K562 (cell line): ENCODE data around the gene TMEM150A. TPM values are rescaled to one million over a fixed set of nuclear protein-coding genes. Genes with fewer than 3 reads are reported as not detected.

ENCODE experiments used
- ATAC-seq: fragments of 200-7000 bp; cut with Tn5 transposase; 3 replicates; pipeline ENCODE4 v1.9.1; 2020; ENCODE audit warnings: moderate library complexity
- BruUV-seq: library from RNA; stranded (reverse); fragments of 400-500 nt; replicated peaks from 2 replicates; lab custom pipeline; 2021; lab: Mats Ljungman, UMichigan
- CTCF ChIA-PET: fragments of 300-600 bp; formaldehyde crosslinking; extraction: SDS; loops from one replicate; lab custom pipeline; 2021; ENCODE audit warnings: low intra/inter-chr PET ratio; lab: Yijun Ruan, JAX
- POLR2A ChIA-PET: fragments of 300-600, 350-650 bp; sonication (Branson Sonifier 250); formaldehyde crosslinking; extraction: SDS; loops from one replicate; lab custom pipeline; 2021; ENCODE audit warnings: antibody characterized with exemption, inconsistent platforms; lab: Yijun Ruan, JAX
- DNase-seq, 4 experiments: peaks; one replicate each; pipeline versions ENCODE4 v3.0.0 to v3.0.0-alpha.2; 2011 to 2018; ENCODE audit warnings: low spot score in 3 of 4, mixed read lengths in 3 of 4; ENCODE audit errors: extremely low read depth in 1 of 4
- FAIRE-seq: peaks from 2 replicates; lab custom pipeline; 2011; peaks lifted over from hg19 to GRCh38; lab: Jason Lieb, UNC
- H2AFZ ChIP-seq: 2 replicates; pipeline ENCODE4 v1.6.0; 2011; ENCODE audit warnings: low read depth, low read length, control low read depth, inconsistent platforms
- H3K27ac ChIP-seq: fragments of 200-600 bp; 3 replicates; pipeline ENCODE4 v1.8.0; 2011; ENCODE audit warnings: low read depth, mild to moderate bottlenecking, control low read depth, inconsistent platforms, low read length, moderate library complexity, mixed read lengths; ENCODE audit errors: extremely low read depth
- H3K27me3 ChIP-seq, 2 experiments: fragments of 300-600 bp in 1 of 2; 2 replicates in 1 of 2; 3 replicates in 1 of 2; pipeline versions ENCODE4 v1.6.0 to v1.8.0; 2011; ENCODE audit warnings: inconsistent platforms in 2 of 2, low read length in 2 of 2, mild to moderate bottlenecking in 1 of 2, mixed read lengths in 1 of 2, moderate library complexity in 1 of 2; ENCODE audit not compliant: control insufficient read depth in 2 of 2, insufficient read depth in 2 of 2
- H3K36me3 ChIP-seq: fragments of 300-600 bp; 3 replicates; pipeline ENCODE4 v1.8.0; 2011; ENCODE audit warnings: mild to moderate bottlenecking, low read length, inconsistent platforms; ENCODE audit not compliant: control insufficient read depth, insufficient read depth
- H3K4me1 ChIP-seq, 2 experiments: fragments of 200-600 bp in 1 of 2; replicated peaks in 1 of 2; 2 replicates in 1 of 2; 3 replicates in 1 of 2; pipeline versions ENCODE4 v1.5.1 to v1.8.0; 2011; ENCODE audit warnings: inconsistent platforms in 2 of 2, low read length in 2 of 2, mild to moderate bottlenecking in 1 of 2, mixed read lengths in 1 of 2, moderate library complexity in 1 of 2; ENCODE audit not compliant: control insufficient read depth in 2 of 2, insufficient read depth in 2 of 2
- H3K4me2 ChIP-seq: 2 replicates; pipeline ENCODE4 v1.6.1; 2011; ENCODE audit warnings: low read length, control low read depth, inconsistent platforms, mixed read lengths; ENCODE audit not compliant: insufficient read depth
- H3K4me3 ChIP-seq: fragments of 200-600 bp; sonication (generic), shearing (Covaris generic); 2 replicates; pipeline ENCODE4 v1.5.1; 2016; ENCODE audit warnings: control low read depth, inconsistent platforms
- H3K79me2 ChIP-seq: fragments of 200-600 bp; 3 replicates; pipeline ENCODE4 v1.8.0; 2011; ENCODE audit warnings: low read length, inconsistent platforms; ENCODE audit not compliant: control insufficient read depth, insufficient read depth
- H3K9ac ChIP-seq, 2 experiments: 2 replicates each; pipeline versions ENCODE4 v1.6.0 to v1.6.1; 2011; ENCODE audit warnings: low read depth in 2 of 2, low read length in 2 of 2, control low read depth in 1 of 2, inconsistent platforms in 1 of 2, mild to moderate bottlenecking in 1 of 2, mixed read lengths in 1 of 2; ENCODE audit not compliant: insufficient read depth in 1 of 2
- H3K9me1 ChIP-seq: one replicate; pipeline ENCODE4 v1.6.0; 2011; ENCODE audit warnings: inconsistent platforms, mild to moderate bottlenecking, low read length, moderate library complexity; ENCODE audit not compliant: control insufficient read depth, insufficient read depth
- H3K9me3 ChIP-seq: replicated peaks from 2 replicates; pipeline ENCODE4 v1.5.1; 2011; ENCODE audit warnings: low read depth, low read length, inconsistent platforms; ENCODE audit not compliant: control insufficient read depth, insufficient read depth
- H4K20me1 ChIP-seq: replicated peaks from 2 replicates; pipeline ENCODE4 v1.6.1; 2011; ENCODE audit warnings: low read length, inconsistent platforms, mixed read lengths; ENCODE audit not compliant: control insufficient read depth, insufficient read depth
- GTF2F1 ChIP-seq: IDR thresholded peaks from 2 replicates; pipeline ENCODE4 v1.6.1; 2011; ENCODE audit warnings: low read depth, low read length, improper control_type of control experiment
- HMGN3 ChIP-seq: IDR thresholded peaks from 2 replicates; pipeline ENCODE4 v1.6.1; 2011; ENCODE audit warnings: borderline replicate concordance, low read depth, mild to moderate bottlenecking, mixed read lengths, low read length; ENCODE audit not compliant: insufficient read length; ENCODE audit errors: extremely low read depth
- NCOA2 ChIP-seq, 2 experiments: fragments of 450-650 bp; IDR thresholded peaks; 2 replicates each; pipeline ENCODE4 v1.6.1; 2018; ENCODE audit warnings: mild to moderate bottlenecking in 2 of 2, moderate library complexity in 1 of 2; ENCODE audit not compliant: partially characterized antibody in 2 of 2
- PML ChIP-seq: IDR thresholded peaks from 2 replicates; pipeline ENCODE4 v1.6.1; 2012; ENCODE audit warnings: low read length, inconsistent platforms
- SP2 ChIP-seq: IDR thresholded peaks from 2 replicates; pipeline ENCODE4 v1.6.1; 2011; ENCODE audit warnings: mild to moderate bottlenecking, low read depth, low read length, moderate library complexity; ENCODE audit not compliant: poor library complexity, severe bottlenecking; ENCODE audit errors: extremely low read depth
- ZNF518B ChIP-seq: fragments of 250-450 bp; sonication (Bioruptor Pico); IDR thresholded peaks from 2 replicates; pipeline ENCODE4 v1.5.0; 2021; ENCODE audit warnings: mild to moderate bottlenecking, moderate library complexity
- ZNF583 ChIP-seq: fragments of 250-450 bp; sonication (Bioruptor Pico); IDR thresholded peaks from 2 replicates; pipeline ENCODE4 v1.4.0; 2020
- WGBS: fragments of 100-300 bp; shearing (Covaris generic); methylation state at CpG from one replicate; pipeline ENCODE4 v1.1.6; 2016; ENCODE audit warnings: low coverage, mixed read lengths; ENCODE audit not compliant: insufficient coverage; ENCODE audit errors: missing lambda C conversion rate; 5-methylcytosine and 5-hydroxymethylcytosine counted together
- in situ Hi-C: fragments of 300-500 bp; cut with MboI; formaldehyde crosslinking; loops from 4 replicates; pipeline ENCODE4 v1.15.0; 2018; ENCODE audit warnings: inconsistent platforms, mixed read lengths
- intact Hi-C: fragments of 100-400 bp; cut with micrococcal nuclease; formaldehyde crosslinking; loops from 2 replicates; pipeline ENCODE4 v1.14.2; 2022
- polyA plus RNA-seq, 8 experiments: library from polyadenylated mRNA; depleted of rRNA in 4 of 8; stranded (reverse) in 5 of 8; unstranded in 3 of 8; fragments of >200 nt; fragmentation: Nextera tagmentation in 2 of 8; fragmentation: Illumina TruSeq in 1 of 8; extraction: Ambion mirVana in 2 of 8; extraction: Trizol in 1 of 8; gene quantifications; 2 replicates each; pipeline versions ENCODE4 v1.2.1 to v1.2.3, GENCODE V29; 2011 to 2014; ENCODE audit warnings: inconsistent platforms in 1 of 8, missing spikeins in 1 of 8
- total RNA-seq, 7 experiments: library from RNA; depleted of rRNA in 6 of 7; stranded (reverse); fragments of >200 nt in 6 of 7; fragmentation: Illumina TruSeq in 2 of 7; extraction: Trizol in 2 of 7; gene quantifications; 2 replicates each; pipeline versions ENCODE4 v1.2.1 to v1.2.3, GENCODE V29; 2011 to 2021; ENCODE audit warnings: low replicate concordance in 1 of 7
- TF ChIP-seq, protein P1 (sequence below): sonication (generic); IDR thresholded peaks from 2 replicates; pipeline ENCODE4 v1.6.1; 2016
- TF ChIP-seq, protein P2 (sequence below): sonication (generic); formaldehyde crosslinking; IDR thresholded peaks from 2 replicates; pipeline ENCODE4 v1.8.0; 2023; ENCODE audit warnings: mild to moderate bottlenecking, missing genetic modification reagents

Gene TMEM150A
- total and polyA plus RNA-seq, 9 of the 15 experiments (the other 6 are each of a cell fraction or from before 2014, with no cell fraction given), result 3.9 to 17.1 (median 8.4) TPM

- Histone ChIP-seq H3K9me1 (no peaks in the 10 kb centered on the region), H3K9me3 (no peaks in the 10 kb centered on the region), H3K27ac (peak overlapping the region; percentile 3; the same call in 1 of the 3 replicates), H3K79me2 (peaks cover 47% of the 10 kb centered on the region), H3K36me3 (peaks cover 45% of the 10 kb centered on the region; the same call in 2 of the 3 replicates), H3K27me3 (no peaks in the 10 kb centered on the region), H3K9ac (peak overlapping the region in 1 of 2 experiments; percentile 11; a peak in 1 of 4 replicates), H3K4me3 (no peak overlapping the region), H4K20me1 (no peaks in the 10 kb centered on the region), H3K4me2 (no peak overlapping the region), H2AFZ (no peak overlapping the region), H3K4me1 (peaks cover 9 to 36% of the 10 kb centered on the region in 2 experiments; a peak in 4 of 5 replicates)
- no TSS peak for BruUV-seq
- ATAC-seq (no peak), FAIRE-seq (no peak), DNase-seq (no peak)
- CTCF ChIA-PET, result no interaction called here
- in situ Hi-C loops, result no loop called here
- 85% methylated on average over 9 of the region's 9 CpGs for WGBS
- intact Hi-C loops, result no loop called here
- POLR2A ChIA-PET, result interaction anchor here (0.8 to 5.5 kb wide), 2 partner anchors 12 to 30 kb away, joined by 3 to 31 read pairs; partner anchors contain the start of genes RNF181 and VAMP8
- TF ChIP-seq PML, result 0 out of 2 replicates have a peak, but pooled peaks have one; percentile 7
- no peak for TF ChIP-seq ZNF583 (CRISPR knock-in tag)
- TF ChIP-seq NCOA2 (IDR thresholded peaks at IDR 0.05; ENCODE audit: partially characterized antibody in 2 of 2), result no peak
- TF ChIP-seq, protein P1, sequence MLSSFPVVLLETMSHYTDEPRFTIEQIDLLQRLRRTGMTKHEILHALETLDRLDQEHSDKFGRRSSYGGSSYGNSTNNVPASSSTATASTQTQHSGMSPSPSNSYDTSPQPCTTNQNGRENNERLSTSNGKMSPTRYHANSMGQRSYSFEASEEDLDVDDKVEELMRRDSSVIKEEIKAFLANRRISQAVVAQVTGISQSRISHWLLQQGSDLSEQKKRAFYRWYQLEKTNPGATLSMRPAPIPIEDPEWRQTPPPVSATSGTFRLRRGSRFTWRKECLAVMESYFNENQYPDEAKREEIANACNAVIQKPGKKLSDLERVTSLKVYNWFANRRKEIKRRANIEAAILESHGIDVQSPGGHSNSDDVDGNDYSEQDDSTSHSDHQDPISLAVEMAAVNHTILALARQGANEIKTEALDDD, result 0 out of 2 replicates have a peak, but pooled peaks have one; percentile 20
- TF ChIP-seq, protein P2, sequence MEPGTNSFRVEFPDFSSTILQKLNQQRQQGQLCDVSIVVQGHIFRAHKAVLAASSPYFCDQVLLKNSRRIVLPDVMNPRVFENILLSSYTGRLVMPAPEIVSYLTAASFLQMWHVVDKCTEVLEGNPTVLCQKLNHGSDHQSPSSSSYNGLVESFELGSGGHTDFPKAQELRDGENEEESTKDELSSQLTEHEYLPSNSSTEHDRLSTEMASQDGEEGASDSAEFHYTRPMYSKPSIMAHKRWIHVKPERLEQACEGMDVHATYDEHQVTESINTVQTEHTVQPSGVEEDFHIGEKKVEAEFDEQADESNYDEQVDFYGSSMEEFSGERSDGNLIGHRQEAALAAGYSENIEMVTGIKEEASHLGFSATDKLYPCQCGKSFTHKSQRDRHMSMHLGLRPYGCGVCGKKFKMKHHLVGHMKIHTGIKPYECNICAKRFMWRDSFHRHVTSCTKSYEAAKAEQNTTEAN (CRISPR knock-in tag), result no peak
- TF ChIP-seq SP2, result no peak
- no peak for TF ChIP-seq HMGN3
- TF ChIP-seq GTF2F1, result no peak
- TF ChIP-seq ZNF518B (CRISPR knock-in tag), result no peak
Measured at GRCh38 chr2:85607268-85608215, 5.0 kb upstream of the TMEM150A start.
